ENCODE results near the gene SBK2.

DNA sequence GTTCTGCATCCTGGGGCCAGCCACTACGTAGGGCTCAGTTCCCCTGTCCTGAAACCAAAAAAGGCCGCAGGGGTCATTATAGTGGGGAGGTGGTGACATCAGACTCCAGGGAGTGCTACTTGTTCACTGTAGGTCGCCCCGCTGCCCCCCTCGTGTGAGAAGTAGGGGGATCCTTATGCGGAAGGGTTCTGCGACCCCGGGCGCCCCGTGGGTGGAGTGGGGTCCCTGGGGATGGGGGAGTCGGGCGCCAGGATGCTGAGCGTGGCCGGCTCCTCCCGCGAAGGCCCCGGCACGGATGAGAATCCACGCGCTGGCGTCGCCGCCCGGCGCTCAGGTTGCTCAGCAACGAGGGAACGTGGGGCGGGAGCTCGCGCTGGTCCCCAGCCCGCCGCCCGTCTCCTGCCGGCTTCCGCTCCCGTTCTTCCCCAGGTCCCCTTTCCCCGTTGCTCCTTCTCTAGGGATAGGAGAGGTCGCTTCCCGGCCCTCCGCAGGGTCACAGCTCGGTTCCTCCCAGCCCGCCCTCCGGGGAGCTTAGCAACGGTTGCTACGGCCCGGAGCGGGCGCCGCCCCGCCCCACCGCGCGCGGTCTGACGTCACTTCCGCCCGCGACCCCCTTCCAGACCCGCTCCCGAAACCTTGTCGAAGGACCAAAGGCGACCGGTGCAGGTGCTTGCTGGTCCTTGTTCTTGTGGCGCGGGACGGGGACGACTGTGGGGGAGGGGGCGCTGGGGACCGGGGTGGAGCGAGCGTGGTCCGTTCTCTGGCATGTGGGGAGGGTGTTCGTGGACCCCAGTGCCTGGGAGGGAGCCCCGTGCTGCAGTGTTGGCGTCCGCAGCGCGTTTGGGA, 52.1 kb downstream of the SBK2 start, which contains the start of gene NAT14:
- TF ChIP-seq, protein P1, sequence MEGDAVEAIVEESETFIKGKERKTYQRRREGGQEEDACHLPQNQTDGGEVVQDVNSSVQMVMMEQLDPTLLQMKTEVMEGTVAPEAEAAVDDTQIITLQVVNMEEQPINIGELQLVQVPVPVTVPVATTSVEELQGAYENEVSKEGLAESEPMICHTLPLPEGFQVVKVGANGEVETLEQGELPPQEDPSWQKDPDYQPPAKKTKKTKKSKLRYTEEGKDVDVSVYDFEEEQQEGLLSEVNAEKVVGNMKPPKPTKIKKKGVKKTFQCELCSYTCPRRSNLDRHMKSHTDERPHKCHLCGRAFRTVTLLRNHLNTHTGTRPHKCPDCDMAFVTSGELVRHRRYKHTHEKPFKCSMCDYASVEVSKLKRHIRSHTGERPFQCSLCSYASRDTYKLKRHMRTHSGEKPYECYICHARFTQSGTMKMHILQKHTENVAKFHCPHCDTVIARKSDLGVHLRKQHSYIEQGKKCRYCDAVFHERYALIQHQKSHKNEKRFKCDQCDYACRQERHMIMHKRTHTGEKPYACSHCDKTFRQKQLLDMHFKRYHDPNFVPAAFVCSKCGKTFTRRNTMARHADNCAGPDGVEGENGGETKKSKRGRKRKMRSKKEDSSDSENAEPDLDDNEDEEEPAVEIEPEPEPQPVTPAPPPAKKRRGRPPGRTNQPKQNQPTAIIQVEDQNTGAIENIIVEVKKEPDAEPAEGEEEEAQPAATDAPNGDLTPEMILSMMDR (IDR thresholded peaks at IDR 0.05; ENCODE audit: borderline replicate concordance, extremely low read depth, low read length, poor library complexity, severe bottlenecking) = no peak
- TF ChIP-seq EZH2 (IDR thresholded peaks at IDR 0.05; ENCODE audit: borderline replicate concordance, low read depth, low read length, severe bottlenecking) = no peak
